ENCODE results near the gene CYP4F22.
A peak's percentile ranks its signal among the peaks of the same experiment; 100 is the strongest.
"Not testable (repeated sequence)": the region's sequence is repeated elsewhere in the genome, so short reads cannot be mapped to it uniquely, and the experiment has no call there.

CYP4F22 gene

DNA sequence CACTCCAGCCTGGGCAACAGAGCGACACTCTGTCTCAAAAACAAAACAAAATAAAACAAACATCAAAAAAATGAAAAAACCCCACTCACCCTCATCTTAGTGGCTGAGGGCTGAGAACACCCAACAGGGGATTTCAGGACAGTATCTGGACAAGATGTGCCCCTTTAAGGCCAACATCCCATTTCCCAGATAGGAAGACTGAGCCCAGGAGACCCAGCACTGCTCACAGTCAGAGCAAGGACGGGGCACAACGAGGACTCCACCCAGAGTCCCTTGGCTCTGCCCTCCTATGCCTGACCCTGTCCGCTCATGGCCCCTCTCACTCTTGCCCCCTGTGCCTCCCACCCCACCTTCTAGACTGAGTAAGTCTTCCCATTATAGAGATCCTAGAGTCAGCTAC is 53.8 kb downstream of the CYP4F22 start:
- in situ Hi-C loops (cut with MboI; ENCODE audit: low pct_unique_long_range_greater_than_20kb, low sequenced_read_pairs) = no loop called here

GRCh38 chr19:15562861-15563260 is 54.5 kb downstream of the CYP4F22 start:
- DNase-seq = peak; percentile 14
- in situ Hi-C loops (cut with MboI; ENCODE audit: low pct_unique_long_range_greater_than_20kb, low sequenced_read_pairs) = no loop called here

More for the DNA sequence above, 53.8 kb downstream of the CYP4F22 start:
- no peak for DNase-seq

GRCh38 chr19:15563325-15563794 is 55.0 kb downstream of the CYP4F22 start:
- DNase-seq = peak; percentile 64
- in situ Hi-C loops (cut with MboI; ENCODE audit: low pct_unique_long_range_greater_than_20kb, low sequenced_read_pairs) = no loop called here

DNA sequence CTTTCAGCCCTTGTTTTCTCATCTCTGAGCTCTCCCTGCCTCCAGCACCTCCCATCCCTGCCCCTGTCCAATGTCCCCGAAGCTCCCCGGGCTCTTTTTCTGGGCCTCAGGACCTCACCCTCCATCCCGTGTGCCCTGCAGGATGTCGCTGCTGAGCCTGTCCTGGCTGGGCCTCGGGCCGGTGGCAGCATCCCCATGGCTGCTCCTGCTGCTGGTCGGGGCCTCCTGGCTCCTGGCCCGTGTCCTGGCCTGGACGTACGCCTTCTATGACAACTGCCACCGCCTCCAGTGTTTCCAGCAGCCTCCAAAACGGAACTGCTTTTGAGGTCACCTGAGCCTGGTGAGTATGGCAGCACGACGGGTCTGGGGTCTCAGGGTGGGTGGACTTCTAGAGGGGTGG is 55.6 kb downstream of the CYP4F22 start:
- no peak for DNase-seq
- in situ Hi-C loops (cut with MboI; ENCODE audit: low pct_unique_long_range_greater_than_20kb, low sequenced_read_pairs) = no loop called here

DNA sequence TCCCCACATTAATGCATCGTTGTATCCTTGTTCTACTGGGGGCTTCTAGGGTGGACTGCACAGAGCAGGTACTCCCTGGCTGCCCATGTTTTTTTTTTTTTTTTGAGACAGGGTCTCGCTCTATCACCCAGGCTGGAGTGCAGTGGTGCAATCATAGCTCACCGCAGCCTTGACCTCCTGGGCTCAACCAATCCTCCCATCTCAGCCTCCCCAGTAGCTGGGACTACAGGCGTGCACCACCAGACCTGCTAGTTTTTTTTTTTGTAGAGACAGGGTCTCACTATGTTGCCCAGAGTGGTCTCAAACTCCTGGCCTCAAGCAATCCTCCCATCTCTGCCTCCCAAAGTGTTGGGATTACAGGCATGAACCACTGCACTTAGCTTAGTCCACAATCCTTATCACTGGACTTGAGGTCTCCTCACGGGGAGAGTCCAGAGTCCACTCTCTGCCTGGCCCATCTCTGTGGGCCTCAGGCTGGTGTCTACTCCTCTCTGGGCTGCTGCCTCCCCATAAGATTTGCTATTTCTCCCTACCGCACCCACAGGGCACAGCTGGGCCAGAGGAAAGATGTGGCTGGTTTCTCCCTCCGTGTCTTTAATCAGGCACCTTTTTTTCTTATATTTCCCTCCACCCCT is 56.3 kb downstream of the CYP4F22 start:
- in situ Hi-C loops (cut with MboI; ENCODE audit: low pct_unique_long_range_greater_than_20kb, low sequenced_read_pairs) = no loop called here
- no peak for DNase-seq

GRCh38 chr19:15570420-15570819 is 62.1 kb downstream of the CYP4F22 start:
- in situ Hi-C loops (cut with MboI; ENCODE audit: low pct_unique_long_range_greater_than_20kb, low sequenced_read_pairs) = no loop called here
- DNase-seq = no peak

GRCh38 chr19:15575406-15575805 is 67.1 kb downstream of the CYP4F22 start:
- DNase-seq = no peak
- in situ Hi-C loops (cut with MboI; ENCODE audit: low pct_unique_long_range_greater_than_20kb, low sequenced_read_pairs) = no loop called here

DNA sequence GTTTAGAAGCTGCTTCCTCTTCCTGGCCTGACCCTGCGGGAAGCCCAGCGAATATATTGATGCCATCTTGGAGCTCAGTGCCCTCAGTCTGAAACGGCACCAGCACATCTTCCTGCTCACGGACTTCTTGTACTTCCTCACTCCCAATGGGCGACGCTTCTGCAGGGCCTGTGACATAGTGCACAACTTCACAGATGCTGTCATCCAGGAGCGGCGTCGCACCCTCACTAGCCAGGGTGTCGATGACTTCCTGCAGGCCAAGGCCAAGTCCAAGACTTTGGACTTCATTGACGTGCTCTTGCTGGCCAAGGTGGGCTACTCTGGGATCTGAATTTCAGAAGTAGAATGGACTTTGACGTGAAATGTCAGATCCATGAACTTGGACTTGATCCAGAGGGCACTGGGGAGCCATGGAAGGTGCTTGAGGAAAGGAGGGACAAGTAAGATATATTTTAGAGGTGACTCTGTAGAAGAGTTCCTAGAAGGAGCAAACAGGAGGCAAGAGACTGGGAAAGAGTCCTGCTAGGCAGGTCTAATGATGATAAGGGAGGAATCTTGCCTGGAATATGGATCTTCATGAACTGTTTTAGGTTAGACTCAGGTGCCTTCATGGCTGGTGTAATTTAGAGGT is 68.3 kb downstream of the CYP4F22 start:
- no peak for DNase-seq
- in situ Hi-C loops (cut with MboI; ENCODE audit: low pct_unique_long_range_greater_than_20kb, low sequenced_read_pairs) = no loop called here

DNA sequence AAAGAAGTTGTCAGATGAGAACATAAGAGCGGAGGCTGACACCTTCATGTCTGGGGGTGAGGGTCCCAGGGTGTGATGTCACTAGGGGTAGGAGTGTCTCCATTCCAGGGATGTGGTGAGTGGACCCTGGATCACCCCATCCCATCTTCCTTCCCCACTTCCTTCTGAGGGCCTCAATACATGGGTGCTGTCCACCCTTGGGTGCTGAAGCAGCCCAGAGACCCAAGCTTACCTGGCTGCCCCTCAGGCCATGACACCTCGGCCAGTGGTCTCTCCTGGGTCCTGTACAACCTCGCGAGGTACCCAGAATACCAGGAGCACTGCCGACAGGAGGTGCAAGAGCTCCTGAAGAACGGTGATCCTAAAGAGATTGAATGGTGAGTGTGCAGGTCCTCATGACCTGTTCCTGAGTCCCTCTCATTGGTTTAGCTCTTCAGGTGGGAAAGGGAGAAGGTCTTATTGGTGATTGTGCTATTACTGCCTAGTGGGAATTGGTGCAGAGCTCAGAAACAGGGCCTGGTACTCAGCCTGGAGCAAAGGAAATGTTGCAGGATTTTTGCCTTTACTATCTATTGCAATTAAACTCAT is 69.0 kb downstream of the CYP4F22 start:
- DNase-seq = no peak
- in situ Hi-C loops (cut with MboI; ENCODE audit: low pct_unique_long_range_greater_than_20kb, low sequenced_read_pairs) = no loop called here

GRCh38 chr19:15583346-15583745 is 75.0 kb downstream of the CYP4F22 start:
- in situ Hi-C loops (cut with MboI; ENCODE audit: low pct_unique_long_range_greater_than_20kb, low sequenced_read_pairs) = no loop called here
- no peak for DNase-seq

DNA sequence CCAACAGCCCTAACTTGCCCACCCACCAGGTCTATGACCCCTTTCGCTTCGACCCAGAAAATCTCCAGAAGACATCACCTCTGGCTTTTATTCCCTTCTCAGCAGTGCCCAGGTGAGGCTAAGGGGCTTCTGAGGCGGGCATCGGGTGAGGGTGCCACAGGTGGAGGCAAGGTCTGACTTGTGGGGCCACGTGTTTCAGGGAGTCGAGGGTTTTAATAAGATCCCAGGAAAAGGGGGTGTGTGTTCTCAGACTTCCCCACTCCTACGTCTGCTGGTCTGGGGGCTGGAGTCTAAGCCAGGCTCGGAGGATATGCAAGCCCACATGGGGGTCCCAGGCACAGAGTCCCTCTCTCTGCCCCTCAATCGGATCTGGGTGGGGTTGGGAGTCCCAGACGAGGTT is 75.8 kb downstream of the CYP4F22 start:
- in situ Hi-C loops (cut with MboI; ENCODE audit: low pct_unique_long_range_greater_than_20kb, low sequenced_read_pairs) = no loop called here
- DNase-seq = no peak

DNA sequence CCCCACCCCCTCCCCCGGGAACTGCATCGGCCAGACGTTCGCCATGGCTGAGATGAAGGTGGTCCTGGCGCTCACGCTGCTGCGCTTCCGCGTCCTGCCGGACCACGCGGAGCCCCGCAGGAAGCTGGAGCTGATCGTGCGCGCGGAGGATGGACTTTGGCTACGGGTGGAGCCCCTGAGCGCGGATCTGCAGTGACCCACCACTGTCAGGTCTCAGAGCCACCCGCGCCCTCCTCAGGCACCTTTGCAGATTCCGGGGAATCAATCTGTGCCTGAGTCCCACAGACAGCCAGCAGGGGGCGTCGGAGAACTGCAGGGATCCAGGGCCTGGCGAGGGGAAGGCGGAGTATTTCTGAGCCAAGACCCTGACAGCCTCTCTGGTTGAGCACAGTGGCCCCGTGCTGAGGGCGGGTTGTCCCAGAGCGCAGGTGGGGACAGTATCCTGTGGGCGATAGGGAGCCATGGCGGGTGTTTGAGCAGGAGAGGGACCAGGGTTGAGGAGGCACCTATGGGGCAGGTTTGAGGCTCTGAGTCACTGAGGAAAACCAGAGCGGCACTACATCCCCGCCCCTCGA is 76.3 kb downstream of the CYP4F22 start:
- in situ Hi-C loops (cut with MboI; ENCODE audit: low pct_unique_long_range_greater_than_20kb, low sequenced_read_pairs) = no loop called here
- DNase-seq = peak; percentile 88

DNA sequence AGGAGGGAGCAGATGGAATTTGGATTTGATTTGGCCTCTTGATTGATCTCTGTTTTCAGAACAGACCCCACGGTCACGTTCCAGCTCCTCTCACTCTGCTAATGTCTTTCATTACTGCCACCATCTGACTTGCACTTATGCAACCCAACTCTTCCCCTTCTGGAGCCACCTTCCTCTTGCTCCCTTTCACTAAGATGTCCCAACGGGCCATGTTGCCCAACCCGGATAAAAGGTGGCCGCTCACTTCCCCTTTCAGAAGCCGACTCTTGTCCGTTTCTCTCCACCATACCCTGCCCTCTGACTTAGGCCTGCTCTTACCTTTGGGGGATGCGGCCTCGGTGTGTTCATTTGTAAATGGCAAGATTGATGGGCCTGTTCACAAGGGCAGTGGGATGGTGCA is 79.3 kb downstream of the CYP4F22 start:
- DNase-seq = peak; percentile 72
- in situ Hi-C loops (cut with MboI; ENCODE audit: low pct_unique_long_range_greater_than_20kb, low sequenced_read_pairs) = no loop called here

- DNase-seq = no peak
- in situ Hi-C loops (cut with MboI; ENCODE audit: low pct_unique_long_range_greater_than_20kb, low sequenced_read_pairs) = no loop called here
These were observed 79.9 kb downstream of the CYP4F22 start for GRCh38 chr19:15588265-15588664.

- in situ Hi-C loops (cut with MboI; ENCODE audit: low pct_unique_long_range_greater_than_20kb, low sequenced_read_pairs) = no loop called here
- no peak for DNase-seq
These were observed 81.6 kb downstream of the CYP4F22 start for GRCh38 chr19:15589760-15590451.

DNA sequence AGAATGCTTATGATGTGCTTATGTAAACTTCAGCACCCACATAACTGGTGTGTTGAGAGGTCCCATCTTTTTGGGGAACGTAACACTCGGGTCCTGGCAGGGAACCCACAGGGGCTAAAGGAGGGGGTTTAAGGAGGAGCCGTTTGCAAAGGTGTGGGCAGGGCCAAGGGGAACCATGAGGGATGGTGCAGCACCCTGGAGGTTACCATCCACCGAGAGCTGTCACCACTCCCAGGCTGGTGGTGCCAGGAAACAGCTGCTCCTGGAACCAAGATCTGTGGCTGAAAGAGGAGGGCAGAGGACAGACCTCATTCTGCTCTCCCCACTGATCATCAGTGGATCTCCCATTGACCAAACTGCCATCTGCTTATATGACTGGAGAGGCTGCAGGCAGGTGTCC is 83.5 kb downstream of the CYP4F22 start:
- in situ Hi-C loops (cut with MboI; ENCODE audit: low pct_unique_long_range_greater_than_20kb, low sequenced_read_pairs) = no loop called here
- DNase-seq = no peak

GRCh38 chr19:15592506-15592905 is 84.2 kb downstream of the CYP4F22 start:
- DNase-seq; in situ Hi-C loops (cut with MboI; ENCODE audit: low pct_unique_long_range_greater_than_20kb, low sequenced_read_pairs): not testable (repeated sequence)

GRCh38 chr19:15593766-15594165 is 85.4 kb downstream of the CYP4F22 start:
- DNase-seq; in situ Hi-C loops (cut with MboI; ENCODE audit: low pct_unique_long_range_greater_than_20kb, low sequenced_read_pairs): not testable (repeated sequence)

GRCh38 chr19:15595069-15595468 is 86.7 kb downstream of the CYP4F22 start:
- no peak for DNase-seq
- in situ Hi-C loops (cut with MboI; ENCODE audit: low pct_unique_long_range_greater_than_20kb, low sequenced_read_pairs) = no loop called here
